K562 (cell line): ENCODE measurements around the gene EFNB3. TPM values are rescaled to one million over a fixed set of nuclear protein-coding genes. Genes with fewer than 3 reads are reported as not detected.

Source experiments
- ATAC-seq: fragments of 200-7000 bp; cut with Tn5 transposase; 3 replicates; pipeline ENCODE4 v1.9.1; 2020; ENCODE audit warnings: moderate library complexity
- BruUV-seq: library from RNA; stranded (reverse); fragments of 400-500 nt; replicated peaks from 2 replicates; lab custom pipeline; 2021; lab: Mats Ljungman, UMichigan
- CTCF ChIA-PET: fragments of 300-600 bp; formaldehyde crosslinking; extraction: SDS; loops from one replicate; lab custom pipeline; 2021; ENCODE audit warnings: low intra/inter-chr PET ratio; lab: Yijun Ruan, JAX
- POLR2A ChIA-PET: fragments of 300-600, 350-650 bp; sonication (Branson Sonifier 250); formaldehyde crosslinking; extraction: SDS; loops from one replicate; lab custom pipeline; 2021; ENCODE audit warnings: antibody characterized with exemption, inconsistent platforms; lab: Yijun Ruan, JAX
- DNase-seq, 4 experiments: peaks; one replicate each; pipeline versions ENCODE4 v3.0.0 to v3.0.0-alpha.2; 2011 to 2018; ENCODE audit warnings: low spot score in 3 of 4, mixed read lengths in 3 of 4; ENCODE audit errors: extremely low read depth in 1 of 4
- FAIRE-seq: peaks from 2 replicates; lab custom pipeline; 2011; peaks lifted over from hg19 to GRCh38; lab: Jason Lieb, UNC
- H2AFZ ChIP-seq: 2 replicates; pipeline ENCODE4 v1.6.0; 2011; ENCODE audit warnings: low read depth, low read length, control low read depth, inconsistent platforms
- H3K27ac ChIP-seq: fragments of 200-600 bp; 3 replicates; pipeline ENCODE4 v1.8.0; 2011; ENCODE audit warnings: low read depth, mild to moderate bottlenecking, control low read depth, inconsistent platforms, low read length, moderate library complexity, mixed read lengths; ENCODE audit errors: extremely low read depth
- H3K27me3 ChIP-seq, 2 experiments: fragments of 300-600 bp in 1 of 2; 2 replicates in 1 of 2; 3 replicates in 1 of 2; pipeline versions ENCODE4 v1.6.0 to v1.8.0; 2011; ENCODE audit warnings: inconsistent platforms in 2 of 2, low read length in 2 of 2, mild to moderate bottlenecking in 1 of 2, mixed read lengths in 1 of 2, moderate library complexity in 1 of 2; ENCODE audit not compliant: control insufficient read depth in 2 of 2, insufficient read depth in 2 of 2
- H3K36me3 ChIP-seq: fragments of 300-600 bp; 3 replicates; pipeline ENCODE4 v1.8.0; 2011; ENCODE audit warnings: mild to moderate bottlenecking, low read length, inconsistent platforms; ENCODE audit not compliant: control insufficient read depth, insufficient read depth
- H3K4me1 ChIP-seq, 2 experiments: fragments of 200-600 bp in 1 of 2; replicated peaks in 1 of 2; 2 replicates in 1 of 2; 3 replicates in 1 of 2; pipeline versions ENCODE4 v1.5.1 to v1.8.0; 2011; ENCODE audit warnings: inconsistent platforms in 2 of 2, low read length in 2 of 2, mild to moderate bottlenecking in 1 of 2, mixed read lengths in 1 of 2, moderate library complexity in 1 of 2; ENCODE audit not compliant: control insufficient read depth in 2 of 2, insufficient read depth in 2 of 2
- H3K4me2 ChIP-seq: 2 replicates; pipeline ENCODE4 v1.6.1; 2011; ENCODE audit warnings: low read length, control low read depth, inconsistent platforms, mixed read lengths; ENCODE audit not compliant: insufficient read depth
- H3K4me3 ChIP-seq: fragments of 200-600 bp; sonication (generic), shearing (Covaris generic); 2 replicates; pipeline ENCODE4 v1.5.1; 2016; ENCODE audit warnings: control low read depth, inconsistent platforms
- H3K79me2 ChIP-seq: fragments of 200-600 bp; 3 replicates; pipeline ENCODE4 v1.8.0; 2011; ENCODE audit warnings: low read length, inconsistent platforms; ENCODE audit not compliant: control insufficient read depth, insufficient read depth
- H3K9ac ChIP-seq, 2 experiments: 2 replicates each; pipeline versions ENCODE4 v1.6.0 to v1.6.1; 2011; ENCODE audit warnings: low read depth in 2 of 2, low read length in 2 of 2, control low read depth in 1 of 2, inconsistent platforms in 1 of 2, mild to moderate bottlenecking in 1 of 2, mixed read lengths in 1 of 2; ENCODE audit not compliant: insufficient read depth in 1 of 2
- H3K9me1 ChIP-seq: one replicate; pipeline ENCODE4 v1.6.0; 2011; ENCODE audit warnings: inconsistent platforms, mild to moderate bottlenecking, low read length, moderate library complexity; ENCODE audit not compliant: control insufficient read depth, insufficient read depth
- H3K9me3 ChIP-seq: replicated peaks from 2 replicates; pipeline ENCODE4 v1.5.1; 2011; ENCODE audit warnings: low read depth, low read length, inconsistent platforms; ENCODE audit not compliant: control insufficient read depth, insufficient read depth
- H4K20me1 ChIP-seq: replicated peaks from 2 replicates; pipeline ENCODE4 v1.6.1; 2011; ENCODE audit warnings: low read length, inconsistent platforms, mixed read lengths; ENCODE audit not compliant: control insufficient read depth, insufficient read depth
- ERF ChIP-seq: fragments of 450-650 bp; formaldehyde crosslinking; IDR thresholded peaks from 2 replicates; pipeline ENCODE4 v1.4.0; 2020; ENCODE audit warnings: mild to moderate bottlenecking, mixed read lengths
- GABPB2 ChIP-seq: fragments of 250-450 bp; sonication (Bioruptor Pico); conservative IDR thresholded peaks from 2 replicates; pipeline ENCODE4 v1.5.1; 2021; ENCODE audit warnings: mild to moderate bottlenecking
- GATAD2B ChIP-seq: fragments of 450-650 bp; IDR thresholded peaks from 2 replicates; pipeline ENCODE4 v1.6.1; 2017; ENCODE audit warnings: mild to moderate bottlenecking, borderline replicate concordance
- MEIS2 ChIP-seq: fragments of 450-650 bp; IDR thresholded peaks from 2 replicates; pipeline ENCODE4 v1.6.1; 2014; ENCODE audit warnings: mild to moderate bottlenecking; ENCODE audit not compliant: partially characterized antibody
- POLR2AphosphoS2 ChIP-seq: IDR thresholded peaks from 2 replicates; pipeline ENCODE4 v1.6.1; 2012; ENCODE audit warnings: low read length, improper control_type of control experiment
- PPARD ChIP-seq: fragments of 250-450 bp; sonication (Bioruptor Pico); IDR thresholded peaks from 2 replicates; pipeline ENCODE4 v1.8.0; 2022; ENCODE audit warnings: inconsistent platforms, mild to moderate bottlenecking, moderate library complexity
- PRDM10 ChIP-seq: fragments of 450-650 bp; IDR thresholded peaks from 2 replicates; pipeline ENCODE4 v1.6.1; 2018; ENCODE audit not compliant: partially characterized antibody
- TCF3 ChIP-seq: sonication (generic); formaldehyde crosslinking; IDR thresholded peaks from 2 replicates; pipeline ENCODE4 v1.4.0; 2020; ENCODE audit warnings: mild to moderate bottlenecking, missing genetic modification reagents
- TCFL5 ChIP-seq: fragments of 250-450 bp; sonication (Bioruptor Pico); conservative IDR thresholded peaks from 2 replicates; pipeline ENCODE4 v1.6.1; 2021; ENCODE audit warnings: mild to moderate bottlenecking, moderate library complexity, matching md5 sums
- WGBS: fragments of 100-300 bp; shearing (Covaris generic); methylation state at CpG from one replicate; pipeline ENCODE4 v1.1.6; 2016; ENCODE audit warnings: low coverage, mixed read lengths; ENCODE audit not compliant: insufficient coverage; ENCODE audit errors: missing lambda C conversion rate; 5-methylcytosine and 5-hydroxymethylcytosine counted together
- in situ Hi-C: fragments of 300-500 bp; cut with MboI; formaldehyde crosslinking; loops from 4 replicates; pipeline ENCODE4 v1.15.0; 2018; ENCODE audit warnings: inconsistent platforms, mixed read lengths
- intact Hi-C: fragments of 100-400 bp; cut with micrococcal nuclease; formaldehyde crosslinking; loops from 2 replicates; pipeline ENCODE4 v1.14.2; 2022
- polyA plus RNA-seq, 8 experiments: library from polyadenylated mRNA; depleted of rRNA in 4 of 8; stranded (reverse) in 5 of 8; unstranded in 3 of 8; fragments of >200 nt; fragmentation: Nextera tagmentation in 2 of 8; fragmentation: Illumina TruSeq in 1 of 8; extraction: Ambion mirVana in 2 of 8; extraction: Trizol in 1 of 8; gene quantifications; 2 replicates each; pipeline versions ENCODE4 v1.2.1 to v1.2.3, GENCODE V29; 2011 to 2014; ENCODE audit warnings: inconsistent platforms in 1 of 8, missing spikeins in 1 of 8
- total RNA-seq, 7 experiments: library from RNA; depleted of rRNA in 6 of 7; stranded (reverse); fragments of >200 nt in 6 of 7; fragmentation: Illumina TruSeq in 2 of 7; extraction: Trizol in 2 of 7; gene quantifications; 2 replicates each; pipeline versions ENCODE4 v1.2.1 to v1.2.3, GENCODE V29; 2011 to 2021; ENCODE audit warnings: low replicate concordance in 1 of 7

Gene EFNB3
- total and polyA plus RNA-seq, 9 of the 15 experiments (the other 6 are each of a cell fraction or from before 2014, with no cell fraction given): not detected

- Histone ChIP-seq H3K9me3 (no peaks in the 10 kb centered on the region), H3K4me3 (no peak overlapping the region), H3K9me1 (no peaks in the 10 kb centered on the region), H3K4me1 (peaks cover 0 to 4% of the 10 kb centered on the region in 2 experiments; a peak in 2 of 5 replicates), H3K27ac (no peak overlapping the region), H3K36me3 (no peaks in the 10 kb centered on the region), H3K27me3 (peaks cover 21 to 66% of the 10 kb centered on the region in 2 experiments; a peak in 4 of 5 replicates), H2AFZ (no peak overlapping the region), H4K20me1 (0 out of 2 replicates have a peak, but pooled peaks cover 3% of the 10 kb centered on the region), H3K79me2 (no peaks in the 10 kb centered on the region), H3K9ac (no peak overlapping the region), H3K4me2 (no peak overlapping the region)
- ChIA-PET CTCF (no interaction called here), POLR2A (interaction anchor here (0.6 to 0.7 kb wide), 3 partner anchors 11 to 100 kb away, joined by 3 read pairs; no protein-coding TSS in a partner anchor)
- no TSS peak for BruUV-seq
- FAIRE-seq (no peak), DNase-seq (no peak), ATAC-seq (no peak)
- TF ChIP-seq TCFL5 (CRISPR knock-in tag): no peak
- TF ChIP-seq POLR2AphosphoS2: no peak
- TF ChIP-seq GABPB2: no peak
- no peak for TF ChIP-seq TCF3 (CRISPR knock-in tag)
- no peak for TF ChIP-seq MEIS2
- no peak for TF ChIP-seq PRDM10
- TF ChIP-seq GATAD2B: no peak
- no peak for TF ChIP-seq PPARD (CRISPR knock-in tag)
- no peak for TF ChIP-seq ERF (CRISPR knock-in tag)
- intact Hi-C loops (no loop called here), in situ Hi-C loops (no loop called here)
- WGBS: 0% methylated on average over 4 of the region's 5 CpGs
Observed at GRCh38 chr17:7737601-7738000, 32.6 kb downstream of the EFNB3 start.
